PC-9 (cell line): ENCODE data around the gene ZNF215.

ENCODE experiments used
- CTCF ChIP-seq: fragments of 200-600 bp; sonication (generic); conservative IDR thresholded peaks from 2 replicates; pipeline ENCODE4 v1.6.1; 2017; ENCODE audit warnings: mixed run types, antibody characterized with exemption, mild to moderate bottlenecking, moderate library complexity
- EZH2 ChIP-seq: fragments of 200-600 bp; sonication (generic); IDR thresholded peaks from 2 replicates; pipeline ENCODE4 v1.8.0; 2017; ENCODE audit warnings: antibody characterized with exemption, low read depth

GRCh38 chr11:6898911-6899310 lies 27.3 kb upstream of the ZNF215 start:
- TF ChIP-seq EZH2 = no peak
- TF ChIP-seq CTCF = no peak
